Measurements from ENCODE around the gene PRXL2B. TPM values are rescaled to one million over a fixed set of nuclear protein-coding genes. Genes with fewer than 3 reads are reported as not detected.
A peak's percentile ranks its signal among the peaks of the same experiment; 100 is the strongest.

PRXL2B gene
- total RNA-seq, 2 donors from 2014 or later, result 20.3 to 25.8 TPM

DNA sequence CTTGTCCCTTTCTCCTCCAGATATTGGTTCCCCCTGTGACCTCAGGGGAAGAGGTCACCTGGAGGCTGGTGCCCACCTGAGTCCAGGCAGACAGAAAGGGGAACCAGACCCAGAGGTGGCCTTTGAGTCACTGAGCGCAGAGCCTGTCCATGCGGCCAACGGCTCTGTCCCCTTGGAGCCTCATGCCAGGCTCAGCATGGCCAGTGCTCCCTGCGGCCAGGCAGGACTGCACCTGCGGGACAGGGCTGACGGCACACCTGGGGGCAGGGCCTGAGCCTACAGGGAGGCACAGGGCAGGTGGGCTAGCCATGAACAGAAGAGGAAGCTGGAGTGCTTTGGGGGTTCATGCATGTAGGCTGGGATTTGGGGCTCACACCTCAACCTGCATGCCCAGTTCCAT lies 27.7 kb upstream of the PRXL2B start:
- TF ChIP-seq, protein P1, sequence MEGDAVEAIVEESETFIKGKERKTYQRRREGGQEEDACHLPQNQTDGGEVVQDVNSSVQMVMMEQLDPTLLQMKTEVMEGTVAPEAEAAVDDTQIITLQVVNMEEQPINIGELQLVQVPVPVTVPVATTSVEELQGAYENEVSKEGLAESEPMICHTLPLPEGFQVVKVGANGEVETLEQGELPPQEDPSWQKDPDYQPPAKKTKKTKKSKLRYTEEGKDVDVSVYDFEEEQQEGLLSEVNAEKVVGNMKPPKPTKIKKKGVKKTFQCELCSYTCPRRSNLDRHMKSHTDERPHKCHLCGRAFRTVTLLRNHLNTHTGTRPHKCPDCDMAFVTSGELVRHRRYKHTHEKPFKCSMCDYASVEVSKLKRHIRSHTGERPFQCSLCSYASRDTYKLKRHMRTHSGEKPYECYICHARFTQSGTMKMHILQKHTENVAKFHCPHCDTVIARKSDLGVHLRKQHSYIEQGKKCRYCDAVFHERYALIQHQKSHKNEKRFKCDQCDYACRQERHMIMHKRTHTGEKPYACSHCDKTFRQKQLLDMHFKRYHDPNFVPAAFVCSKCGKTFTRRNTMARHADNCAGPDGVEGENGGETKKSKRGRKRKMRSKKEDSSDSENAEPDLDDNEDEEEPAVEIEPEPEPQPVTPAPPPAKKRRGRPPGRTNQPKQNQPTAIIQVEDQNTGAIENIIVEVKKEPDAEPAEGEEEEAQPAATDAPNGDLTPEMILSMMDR (IDR thresholded peaks at IDR 0.05), result no peak
- TF ChIP-seq POLR2AphosphoS5 (IDR thresholded peaks at IDR 0.05) (no peak), POLR2A (IDR thresholded peaks at IDR 0.05) (no peak)
- peaks cover 20% of the 10 kb centered on the region for H3K4me1 ChIP-seq (replicated peaks)
- no peak for DNase-seq (ENCODE audit: low spot score)
- H3K27me3 ChIP-seq (replicated peaks; ENCODE audit: insufficient read depth), result no peaks in the 10 kb centered on the region
- no peak overlapping the region for H3K4me3 ChIP-seq
- 100% methylated on average over 5 of the region's 6 CpGs for WGBS
- no peak overlapping the region for H3K27ac ChIP-seq
- no peaks in the 10 kb centered on the region for H3K36me3 ChIP-seq
- intact Hi-C loops (cut with DNase I), result no loop called here
- no peaks in the 10 kb centered on the region for H3K9me3 ChIP-seq

DNA sequence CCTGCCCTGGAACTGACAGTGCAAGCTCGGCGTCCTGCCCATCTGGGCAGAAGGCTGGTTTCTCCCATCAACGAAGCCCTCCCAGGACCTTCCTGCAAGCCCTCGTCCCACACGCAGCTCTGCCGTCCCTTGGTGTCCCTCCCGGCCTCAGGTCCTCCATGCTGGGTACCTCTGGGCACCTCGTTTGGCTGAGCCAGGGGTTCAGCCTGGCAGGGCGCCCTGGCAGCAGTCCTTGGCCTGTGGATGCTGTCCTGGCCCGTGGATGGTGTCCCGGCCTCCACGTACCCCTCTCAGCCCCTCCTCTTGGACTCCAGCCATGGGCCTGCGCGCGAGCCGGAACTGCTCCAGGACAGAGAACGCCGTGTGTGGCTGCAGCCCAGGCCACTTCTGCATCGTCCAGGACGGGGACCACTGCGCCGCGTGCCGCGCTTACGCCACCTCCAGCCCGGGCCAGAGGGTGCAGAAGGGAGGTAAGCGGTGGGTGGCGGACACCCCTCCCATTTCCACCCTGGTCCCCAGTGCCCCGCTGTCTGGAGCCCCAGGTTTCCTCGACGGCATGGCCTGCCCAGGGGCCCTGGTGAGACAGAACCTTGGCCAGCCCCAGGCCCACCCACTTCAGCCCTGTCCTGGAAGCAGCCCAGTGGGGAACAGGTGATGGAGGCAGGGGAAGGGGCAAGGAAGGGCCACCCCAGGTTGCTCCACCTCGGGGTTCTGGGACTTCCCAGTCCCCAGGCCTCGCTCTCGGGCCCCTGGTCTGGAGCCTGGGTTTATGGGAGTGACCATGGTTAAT lies 26.9 kb upstream of the PRXL2B start:
- Histone ChIP-seq H3K36me3 (no peaks in the 10 kb centered on the region), H3K4me3 (no peak overlapping the region), H3K9me3 (no peaks in the 10 kb centered on the region), H3K4me1 (replicated peaks) (peaks cover 20% of the 10 kb centered on the region), H3K27me3 (replicated peaks; ENCODE audit: insufficient read depth) (no peaks in the 10 kb centered on the region), H3K27ac (no peak overlapping the region)
- TF ChIP-seq POLR2AphosphoS5 (IDR thresholded peaks at IDR 0.05), result no peak
- intact Hi-C loops (cut with DNase I), result no loop called here
- 86% methylated on average over 34 of the region's 35 CpGs for WGBS
- DNase-seq (ENCODE audit: low spot score), result no peak

DNA sequence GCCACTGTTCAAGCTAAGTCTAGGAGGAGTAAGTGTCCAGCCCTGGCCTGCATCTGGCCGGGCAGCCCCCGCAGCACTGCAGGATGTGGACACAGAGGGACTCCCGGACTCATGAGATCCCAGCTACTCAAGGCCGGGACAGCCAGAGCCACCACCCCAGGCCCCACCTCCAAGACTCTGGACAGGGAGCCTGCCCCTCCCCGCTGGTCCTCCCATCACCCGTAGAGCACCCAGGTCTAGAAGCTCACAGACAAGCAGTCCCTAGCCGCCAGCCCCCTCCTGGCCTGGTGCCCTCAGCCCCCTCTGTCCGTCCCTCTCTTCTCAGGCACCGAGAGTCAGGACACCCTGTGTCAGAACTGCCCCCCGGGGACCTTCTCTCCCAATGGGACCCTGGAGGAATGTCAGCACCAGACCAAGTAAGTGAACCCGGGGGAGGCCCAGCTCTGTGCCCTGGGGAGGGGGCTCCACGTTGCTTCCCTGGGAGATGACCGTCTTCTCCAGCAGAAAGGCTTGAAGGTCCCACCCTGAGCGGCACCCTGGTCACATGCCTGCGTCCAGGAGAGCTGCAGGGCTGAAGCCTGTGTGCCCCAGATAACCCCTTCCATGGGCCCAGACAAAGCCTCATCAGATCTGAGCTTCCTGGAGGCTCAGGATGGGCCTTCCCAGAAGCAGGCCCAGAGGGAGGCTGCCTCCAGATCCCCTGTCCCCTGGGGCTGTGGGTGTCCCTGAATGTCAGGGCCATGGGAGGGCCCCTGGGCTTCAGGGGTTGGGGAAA lies 26.1 kb upstream of the PRXL2B start:
- Histone ChIP-seq H3K27me3 (replicated peaks; ENCODE audit: insufficient read depth) (no peaks in the 10 kb centered on the region), H3K9me3 (no peaks in the 10 kb centered on the region), H3K36me3 (no peaks in the 10 kb centered on the region), H3K4me3 (no peak overlapping the region), H3K4me1 (replicated peaks) (peaks cover 15% of the 10 kb centered on the region), H3K27ac (no peak overlapping the region)
- 88% methylated on average over 15 of the region's 15 CpGs for WGBS
- no peak for TF ChIP-seq POLR2A (IDR thresholded peaks at IDR 0.05)
- TF ChIP-seq, protein P1 (IDR thresholded peaks at IDR 0.05), result no peak
- no peak for TF ChIP-seq POLR2AphosphoS5 (IDR thresholded peaks at IDR 0.05)
- intact Hi-C loops (cut with DNase I), result no loop called here
- no peak for DNase-seq (ENCODE audit: low spot score)

DNA sequence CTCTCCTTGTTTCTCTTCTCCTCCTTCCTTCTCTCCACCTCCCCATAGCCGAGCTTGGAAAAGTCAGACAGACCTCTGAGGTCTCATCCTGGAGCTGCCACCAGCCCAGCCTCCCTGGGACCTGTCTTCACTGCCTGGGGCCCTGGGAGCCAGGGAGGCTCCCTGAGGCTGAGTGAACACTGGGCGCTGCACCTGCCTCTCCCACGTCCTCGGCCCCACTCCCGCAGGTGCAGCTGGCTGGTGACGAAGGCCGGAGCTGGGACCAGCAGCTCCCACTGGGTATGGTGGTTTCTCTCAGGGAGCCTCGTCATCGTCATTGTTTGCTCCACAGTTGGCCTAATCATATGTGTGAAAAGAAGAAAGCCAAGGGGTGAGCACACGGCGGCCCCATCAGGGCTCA lies 25.1 kb upstream of the PRXL2B start:
- Histone ChIP-seq H3K27me3 (replicated peaks; ENCODE audit: insufficient read depth) (no peaks in the 10 kb centered on the region), H3K9me3 (no peaks in the 10 kb centered on the region), H3K4me3 (no peak overlapping the region), H3K4me1 (replicated peaks) (peaks cover 9% of the 10 kb centered on the region), H3K36me3 (no peaks in the 10 kb centered on the region), H3K27ac (no peak overlapping the region)
- TF ChIP-seq POLR2A (IDR thresholded peaks at IDR 0.05), result no peak
- no peak for TF ChIP-seq POLR2AphosphoS5 (IDR thresholded peaks at IDR 0.05)
- TF ChIP-seq, protein P1 (IDR thresholded peaks at IDR 0.05), result no peak
- intact Hi-C loops (cut with DNase I), result no loop called here
- no peak for DNase-seq (ENCODE audit: low spot score)
- WGBS, result 85% methylated on average over 11 of the region's 11 CpGs

DNA sequence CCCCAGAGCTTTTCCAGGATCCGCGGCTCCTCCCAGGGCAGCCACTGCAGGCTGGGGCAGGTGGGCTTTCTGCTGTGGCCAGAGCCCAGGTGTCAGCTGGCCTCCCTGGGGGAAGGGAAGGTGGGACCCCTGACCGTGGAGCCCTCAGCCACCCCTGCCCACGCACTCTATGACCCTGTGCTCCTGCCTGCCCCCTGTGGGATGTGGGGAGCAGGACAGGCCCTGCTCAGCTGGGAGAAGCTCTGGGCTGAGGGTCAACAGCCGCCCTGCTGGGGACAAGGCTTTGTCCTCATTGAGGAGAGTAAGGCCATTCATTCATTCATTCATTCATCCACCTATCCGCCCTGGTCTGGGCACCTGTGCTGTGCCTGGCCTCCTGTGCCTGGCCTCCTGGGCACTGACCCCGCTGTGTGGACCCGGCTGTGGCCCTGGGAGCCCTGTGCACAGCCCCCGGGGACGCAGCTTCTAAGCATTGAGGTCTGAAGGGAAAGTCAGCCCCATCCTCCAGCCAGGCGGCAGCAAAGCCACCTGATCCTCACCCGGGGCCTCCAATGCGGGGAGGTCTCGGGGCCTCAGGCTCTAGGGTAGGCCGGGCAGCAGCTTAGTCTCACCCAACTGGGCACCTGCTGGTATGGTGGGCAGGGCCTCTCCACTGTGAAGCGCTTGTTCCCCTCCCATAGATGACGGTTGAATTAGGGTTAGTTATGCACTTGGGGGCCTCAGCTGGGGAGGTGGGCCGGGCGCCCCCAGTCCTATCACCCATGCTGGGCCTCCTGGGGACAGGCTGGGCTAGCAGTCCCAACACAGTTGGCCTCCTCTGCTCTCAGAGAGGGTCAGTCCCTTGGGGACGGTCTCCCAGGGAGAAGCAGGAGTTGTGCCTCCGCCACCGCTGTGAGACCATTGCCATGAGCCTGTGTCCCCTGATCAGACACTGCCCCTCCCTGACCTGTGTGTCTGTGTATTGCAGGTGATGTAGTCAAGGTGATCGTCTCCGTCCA lies 24.4 kb upstream of the PRXL2B start:
- intact Hi-C loops (cut with DNase I), result no loop called here

More for the DNA sequence above, 24.4 kb upstream of the PRXL2B start:
- H3K27ac ChIP-seq, result no peak overlapping the region
- WGBS, result 89% methylated on average over 24 of the region's 24 CpGs
- H3K4me3 ChIP-seq, result no peak overlapping the region
- H3K4me1 ChIP-seq (replicated peaks), result peaks cover 7% of the 10 kb centered on the region
- no peak for DNase-seq (ENCODE audit: low spot score)
- H3K36me3 ChIP-seq, result no peaks in the 10 kb centered on the region
- TF ChIP-seq, protein P1 (IDR thresholded peaks at IDR 0.05), result peak in 2 of 4 experiments; percentile 23 to 46
- no peak for TF ChIP-seq POLR2A (IDR thresholded peaks at IDR 0.05)
- TF ChIP-seq POLR2AphosphoS5 (IDR thresholded peaks at IDR 0.05), result no peak
- H3K27me3 ChIP-seq (replicated peaks; ENCODE audit: insufficient read depth), result no peaks in the 10 kb centered on the region
- no peaks in the 10 kb centered on the region for H3K9me3 ChIP-seq
